Type B pancreatic cell (in vitro differentiated cells): ENCODE data around the gene POLA1. TPM values are rescaled to one million over a fixed set of nuclear protein-coding genes. Genes with fewer than 3 reads are reported as not detected.

Experiments
- DNase-seq: peaks from one replicate; pipeline ENCODE4 v3.0.0; 2021; ENCODE audit warnings: mixed read lengths; ENCODE audit not compliant: unreplicated experiment; ENCODE audit errors: extremely low spot score
- H3K27ac Mint-ChIP-seq: 2 replicates; pipeline ENCODE4 v1.8.0; 2021; ENCODE audit warnings: mild to moderate bottlenecking, mixed read lengths
- H3K27me3 Mint-ChIP-seq: 2 replicates; pipeline ENCODE4 v1.8.0; 2021; ENCODE audit warnings: mixed read lengths
- H3K36me3 Mint-ChIP-seq: 2 replicates; pipeline ENCODE4 v1.8.0; 2021; ENCODE audit warnings: mixed read lengths
- H3K4me1 Mint-ChIP-seq: one replicate; pipeline ENCODE4 v1.8.0; 2021; ENCODE audit warnings: mixed read lengths; ENCODE audit not compliant: unreplicated experiment
- H3K4me3 Mint-ChIP-seq: 2 replicates; pipeline ENCODE4 v1.8.0; 2021; ENCODE audit warnings: mild to moderate bottlenecking, mixed read lengths
- H3K9me3 Mint-ChIP-seq: 2 replicates; pipeline ENCODE4 v1.8.0; 2021; ENCODE audit warnings: mixed read lengths
- CTCF ChIP-seq: fragments of 200-600 bp; sonication (generic); conservative IDR thresholded peaks from 2 replicates; pipeline ENCODE4 v1.5.0; 2021; ENCODE audit warnings: antibody characterized with exemption, mild to moderate bottlenecking
- total RNA-seq: library from RNA; stranded (reverse); gene quantifications from 2 replicates; pipeline ENCODE4 v1.2.1, GENCODE V29; 2021; ENCODE audit warnings: low replicate concordance

The POLA1 gene
- total RNA-seq, 1 donor from 2014 or later = 44.4 TPM

- Mint-ChIP-seq H3K9me3 (no peaks in the 10 kb centered on the region), H3K27ac (no peak overlapping the region), H3K4me1 (no peaks in the 10 kb centered on the region), H3K36me3 (peaks cover 18% of the 10 kb centered on the region), H3K4me3 (no peak overlapping the region), H3K27me3 (no peaks in the 10 kb centered on the region)
- DNase-seq = no peak
- TF ChIP-seq CTCF = no peak
Measured at GRCh38 chrX:24900234-24900633, 206.5 kb downstream of the POLA1 start.

GRCh38 chrX:24902806-24903205 is 209.1 kb downstream of the POLA1 start:
- Mint-ChIP-seq H3K36me3 (peaks cover 20% of the 10 kb centered on the region), H3K9me3 (no peaks in the 10 kb centered on the region), H3K4me3 (no peak overlapping the region), H3K4me1 (no peaks in the 10 kb centered on the region), H3K27me3 (no peaks in the 10 kb centered on the region), H3K27ac (no peak overlapping the region)
- DNase-seq = no peak
- no peak for TF ChIP-seq CTCF

DNA sequence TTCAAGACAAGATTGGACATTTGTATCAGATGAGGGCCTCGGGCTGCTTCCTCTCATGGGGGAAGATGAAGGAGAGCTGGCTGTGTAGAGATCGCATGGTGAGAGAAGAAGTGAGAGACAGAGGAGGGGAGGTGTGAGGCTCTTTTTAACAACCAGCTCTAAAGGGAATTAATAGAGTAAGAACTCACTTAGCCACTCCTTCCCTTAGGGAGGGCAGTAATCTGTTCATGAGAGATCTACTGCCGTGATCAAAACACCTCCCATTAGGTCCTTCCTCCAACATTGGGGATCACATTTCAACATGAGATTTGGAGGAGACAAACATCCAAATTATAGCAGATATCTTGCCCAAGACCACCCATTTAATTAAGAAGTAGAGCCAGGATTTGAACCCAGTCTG is 225.0 kb downstream of the POLA1 start:
- Mint-ChIP-seq H3K27ac (no peak overlapping the region), H3K36me3 (no peaks in the 10 kb centered on the region), H3K4me1 (no peaks in the 10 kb centered on the region), H3K9me3 (no peaks in the 10 kb centered on the region), H3K27me3 (no peaks in the 10 kb centered on the region), H3K4me3 (no peak overlapping the region)
- no peak for TF ChIP-seq CTCF
- DNase-seq = no peak

GRCh38 chrX:24920769-24921168 is 227.1 kb downstream of the POLA1 start:
- DNase-seq = no peak
- no peaks in the 10 kb centered on the region for H3K9me3 Mint-ChIP-seq
- TF ChIP-seq CTCF = no peak
- no peak overlapping the region for H3K4me3 Mint-ChIP-seq
- H3K27ac Mint-ChIP-seq = no peak overlapping the region
- no peaks in the 10 kb centered on the region for H3K4me1 Mint-ChIP-seq
- H3K36me3 Mint-ChIP-seq = peaks cover 11% of the 10 kb centered on the region
- no peaks in the 10 kb centered on the region for H3K27me3 Mint-ChIP-seq

DNA sequence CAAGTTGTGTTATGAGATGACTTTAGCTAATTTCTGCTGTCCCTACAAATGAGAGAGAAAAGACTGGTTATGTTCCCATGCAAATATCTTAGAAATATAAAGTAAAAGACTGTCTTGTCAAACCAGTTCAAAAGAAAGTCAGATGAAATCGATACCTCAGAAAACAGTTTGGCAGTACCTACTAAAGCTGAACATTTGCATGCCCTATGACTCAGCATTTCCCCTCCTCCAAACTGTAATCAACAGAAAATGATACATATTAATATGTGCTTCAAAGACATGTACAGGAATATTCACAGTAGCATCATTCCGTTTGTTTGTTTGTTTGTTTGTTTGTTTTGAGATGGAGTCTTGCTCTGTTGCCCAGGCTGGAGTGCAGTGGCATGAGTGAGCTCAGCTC is 231.7 kb downstream of the POLA1 start:
- TF ChIP-seq CTCF = no peak
- H3K27ac Mint-ChIP-seq = no peak overlapping the region
- no peaks in the 10 kb centered on the region for H3K9me3 Mint-ChIP-seq
- H3K4me1 Mint-ChIP-seq = no peaks in the 10 kb centered on the region
- no peak for DNase-seq
- H3K36me3 Mint-ChIP-seq = peaks cover 15% of the 10 kb centered on the region
- H3K4me3 Mint-ChIP-seq = no peak overlapping the region
- H3K27me3 Mint-ChIP-seq = no peaks in the 10 kb centered on the region

DNA sequence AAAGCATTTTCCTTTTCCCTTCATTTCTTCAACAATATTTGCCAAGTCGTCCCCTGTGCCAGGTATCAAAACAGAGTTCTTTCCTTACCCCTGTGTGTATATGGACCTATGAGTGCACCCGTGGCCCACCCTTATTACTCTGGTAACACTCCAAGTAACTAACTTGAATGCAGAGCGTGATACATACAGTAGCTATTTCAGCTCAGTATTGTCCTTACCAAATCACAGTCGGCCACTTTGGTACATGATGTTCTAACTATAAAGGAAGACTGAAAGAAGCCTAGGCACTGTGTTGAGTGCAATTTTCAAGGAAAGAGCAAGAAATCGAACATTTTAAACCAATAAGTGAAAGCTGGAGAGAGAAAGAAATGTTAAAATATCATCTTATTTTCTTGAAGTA is 233.7 kb downstream of the POLA1 start:
- H3K27ac Mint-ChIP-seq = no peak overlapping the region
- no peak for TF ChIP-seq CTCF
- H3K9me3 Mint-ChIP-seq = no peaks in the 10 kb centered on the region
- no peaks in the 10 kb centered on the region for H3K27me3 Mint-ChIP-seq
- no peak for DNase-seq
- no peaks in the 10 kb centered on the region for H3K4me1 Mint-ChIP-seq
- H3K36me3 Mint-ChIP-seq = peaks cover 18% of the 10 kb centered on the region
- H3K4me3 Mint-ChIP-seq = no peak overlapping the region
